Measurements from ENCODE around the gene IFNA7.

DNA sequence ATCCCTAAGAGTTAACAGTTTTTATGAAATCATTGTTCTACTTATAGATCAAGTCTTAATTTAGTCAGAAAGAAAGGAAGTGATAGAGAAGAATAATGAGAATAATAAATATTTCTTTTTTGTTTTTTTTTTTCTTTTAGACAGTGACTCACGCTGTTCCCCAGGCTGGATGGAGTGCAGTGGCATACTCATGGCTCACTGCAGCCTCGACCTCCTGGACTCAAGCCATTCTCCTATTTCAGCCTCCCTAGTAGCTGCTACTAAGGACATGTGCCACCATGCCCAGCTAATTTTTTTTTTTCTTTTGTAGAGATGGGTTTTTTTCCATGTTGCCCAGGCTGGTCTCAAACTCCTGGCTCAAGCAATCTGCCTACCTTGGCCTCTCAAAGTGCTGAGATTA, 46.5 kb downstream of the IFNA7 start:
- TF ChIP-seq, protein P1, sequence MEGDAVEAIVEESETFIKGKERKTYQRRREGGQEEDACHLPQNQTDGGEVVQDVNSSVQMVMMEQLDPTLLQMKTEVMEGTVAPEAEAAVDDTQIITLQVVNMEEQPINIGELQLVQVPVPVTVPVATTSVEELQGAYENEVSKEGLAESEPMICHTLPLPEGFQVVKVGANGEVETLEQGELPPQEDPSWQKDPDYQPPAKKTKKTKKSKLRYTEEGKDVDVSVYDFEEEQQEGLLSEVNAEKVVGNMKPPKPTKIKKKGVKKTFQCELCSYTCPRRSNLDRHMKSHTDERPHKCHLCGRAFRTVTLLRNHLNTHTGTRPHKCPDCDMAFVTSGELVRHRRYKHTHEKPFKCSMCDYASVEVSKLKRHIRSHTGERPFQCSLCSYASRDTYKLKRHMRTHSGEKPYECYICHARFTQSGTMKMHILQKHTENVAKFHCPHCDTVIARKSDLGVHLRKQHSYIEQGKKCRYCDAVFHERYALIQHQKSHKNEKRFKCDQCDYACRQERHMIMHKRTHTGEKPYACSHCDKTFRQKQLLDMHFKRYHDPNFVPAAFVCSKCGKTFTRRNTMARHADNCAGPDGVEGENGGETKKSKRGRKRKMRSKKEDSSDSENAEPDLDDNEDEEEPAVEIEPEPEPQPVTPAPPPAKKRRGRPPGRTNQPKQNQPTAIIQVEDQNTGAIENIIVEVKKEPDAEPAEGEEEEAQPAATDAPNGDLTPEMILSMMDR (conservative IDR thresholded peaks at IDR 0.05 in 1 of 2, IDR thresholded peaks at IDR 0.05 in 1 of 2; ENCODE audit: low read depth in 1 of 2, low read length in 2 of 2): no peak
- TF ChIP-seq EZH2 (IDR thresholded peaks at IDR 0.05; ENCODE audit: low read length, missing control alignments): no peak
